K562 (cell line): ENCODE results near the gene ZNF385D. TPM values are rescaled to one million over a fixed set of nuclear protein-coding genes. Genes with fewer than 3 reads are reported as not detected.

Source experiments
- ATAC-seq: fragments of 200-7000 bp; cut with Tn5 transposase; 3 replicates; pipeline ENCODE4 v1.9.1; 2020; ENCODE audit warnings: moderate library complexity
- BruUV-seq: library from RNA; stranded (reverse); fragments of 400-500 nt; replicated peaks from 2 replicates; lab custom pipeline; 2021; lab: Mats Ljungman, UMichigan
- CTCF ChIA-PET: fragments of 300-600 bp; formaldehyde crosslinking; extraction: SDS; loops from one replicate; lab custom pipeline; 2021; ENCODE audit warnings: low intra/inter-chr PET ratio; lab: Yijun Ruan, JAX
- POLR2A ChIA-PET: fragments of 300-600, 350-650 bp; sonication (Branson Sonifier 250); formaldehyde crosslinking; extraction: SDS; loops from one replicate; lab custom pipeline; 2021; ENCODE audit warnings: antibody characterized with exemption, inconsistent platforms; lab: Yijun Ruan, JAX
- DNase-seq, 4 experiments: peaks; one replicate each; pipeline versions ENCODE4 v3.0.0 to v3.0.0-alpha.2; 2011 to 2018; ENCODE audit warnings: low spot score in 3 of 4, mixed read lengths in 3 of 4; ENCODE audit errors: extremely low read depth in 1 of 4
- FAIRE-seq: peaks from 2 replicates; lab custom pipeline; 2011; peaks lifted over from hg19 to GRCh38; lab: Jason Lieb, UNC
- H2AFZ ChIP-seq: 2 replicates; pipeline ENCODE4 v1.6.0; 2011; ENCODE audit warnings: low read depth, low read length, control low read depth, inconsistent platforms
- H3K27ac ChIP-seq: fragments of 200-600 bp; 3 replicates; pipeline ENCODE4 v1.8.0; 2011; ENCODE audit warnings: low read depth, mild to moderate bottlenecking, control low read depth, inconsistent platforms, low read length, moderate library complexity, mixed read lengths; ENCODE audit errors: extremely low read depth
- H3K27me3 ChIP-seq, 2 experiments: fragments of 300-600 bp in 1 of 2; 2 replicates in 1 of 2; 3 replicates in 1 of 2; pipeline versions ENCODE4 v1.6.0 to v1.8.0; 2011; ENCODE audit warnings: inconsistent platforms in 2 of 2, low read length in 2 of 2, mild to moderate bottlenecking in 1 of 2, mixed read lengths in 1 of 2, moderate library complexity in 1 of 2; ENCODE audit not compliant: control insufficient read depth in 2 of 2, insufficient read depth in 2 of 2
- H3K36me3 ChIP-seq: fragments of 300-600 bp; 3 replicates; pipeline ENCODE4 v1.8.0; 2011; ENCODE audit warnings: mild to moderate bottlenecking, low read length, inconsistent platforms; ENCODE audit not compliant: control insufficient read depth, insufficient read depth
- H3K4me1 ChIP-seq, 2 experiments: fragments of 200-600 bp in 1 of 2; replicated peaks in 1 of 2; 2 replicates in 1 of 2; 3 replicates in 1 of 2; pipeline versions ENCODE4 v1.5.1 to v1.8.0; 2011; ENCODE audit warnings: inconsistent platforms in 2 of 2, low read length in 2 of 2, mild to moderate bottlenecking in 1 of 2, mixed read lengths in 1 of 2, moderate library complexity in 1 of 2; ENCODE audit not compliant: control insufficient read depth in 2 of 2, insufficient read depth in 2 of 2
- H3K4me2 ChIP-seq: 2 replicates; pipeline ENCODE4 v1.6.1; 2011; ENCODE audit warnings: low read length, control low read depth, inconsistent platforms, mixed read lengths; ENCODE audit not compliant: insufficient read depth
- H3K4me3 ChIP-seq: fragments of 200-600 bp; sonication (generic), shearing (Covaris generic); 2 replicates; pipeline ENCODE4 v1.5.1; 2016; ENCODE audit warnings: control low read depth, inconsistent platforms
- H3K79me2 ChIP-seq: fragments of 200-600 bp; 3 replicates; pipeline ENCODE4 v1.8.0; 2011; ENCODE audit warnings: low read length, inconsistent platforms; ENCODE audit not compliant: control insufficient read depth, insufficient read depth
- H3K9ac ChIP-seq, 2 experiments: 2 replicates each; pipeline versions ENCODE4 v1.6.0 to v1.6.1; 2011; ENCODE audit warnings: low read depth in 2 of 2, low read length in 2 of 2, control low read depth in 1 of 2, inconsistent platforms in 1 of 2, mild to moderate bottlenecking in 1 of 2, mixed read lengths in 1 of 2; ENCODE audit not compliant: insufficient read depth in 1 of 2
- H3K9me1 ChIP-seq: one replicate; pipeline ENCODE4 v1.6.0; 2011; ENCODE audit warnings: inconsistent platforms, mild to moderate bottlenecking, low read length, moderate library complexity; ENCODE audit not compliant: control insufficient read depth, insufficient read depth
- H3K9me3 ChIP-seq: replicated peaks from 2 replicates; pipeline ENCODE4 v1.5.1; 2011; ENCODE audit warnings: low read depth, low read length, inconsistent platforms; ENCODE audit not compliant: control insufficient read depth, insufficient read depth
- H4K20me1 ChIP-seq: replicated peaks from 2 replicates; pipeline ENCODE4 v1.6.1; 2011; ENCODE audit warnings: low read length, inconsistent platforms, mixed read lengths; ENCODE audit not compliant: control insufficient read depth, insufficient read depth
- CHD2 ChIP-seq: IDR thresholded peaks from 2 replicates; pipeline ENCODE4 v1.6.1; 2011; ENCODE audit warnings: low read depth, low read length
- NCOA6 ChIP-seq: fragments of 450-650 bp; IDR thresholded peaks from 2 replicates; pipeline ENCODE4 v1.6.1; 2017; ENCODE audit warnings: mild to moderate bottlenecking
- PCBP1 ChIP-seq: fragments of 200-400 bp; formaldehyde crosslinking; IDR thresholded peaks from 2 replicates; pipeline ENCODE4 v1.6.1; 2018; ENCODE audit warnings: mild to moderate bottlenecking, low read depth, low read length; ENCODE audit not compliant: poor library complexity, severe bottlenecking
- PHB2 ChIP-seq: fragments of 450-650 bp; IDR thresholded peaks from 2 replicates; pipeline ENCODE4 v1.6.1; 2017; ENCODE audit warnings: low read depth
- SIRT6 ChIP-seq: IDR thresholded peaks from one replicate; pipeline ENCODE4 v1.6.1; 2012; ENCODE audit warnings: low read depth, mild to moderate bottlenecking, control low read depth, inconsistent platforms, low read length, moderate library complexity
- TCF7 ChIP-seq: sonication (generic); IDR thresholded peaks from 2 replicates; pipeline ENCODE4 v1.6.1; 2016; ENCODE audit warnings: antibody characterized with exemption, borderline replicate concordance
- ZKSCAN3 ChIP-seq: fragments of 250-450 bp; sonication (Bioruptor Pico); IDR thresholded peaks from 2 replicates; pipeline ENCODE4 v1.4.0; 2020
- ZNF384 ChIP-seq: IDR thresholded peaks from 2 replicates; pipeline ENCODE4 v1.6.1; 2012; ENCODE audit warnings: low read depth, low read length, improper control_type of control experiment
- ZNF778 ChIP-seq: fragments of 450-650 bp; formaldehyde crosslinking; IDR thresholded peaks from 2 replicates; pipeline ENCODE4 v1.4.0; 2020; ENCODE audit warnings: mild to moderate bottlenecking, moderate library complexity
- ZNF79 ChIP-seq: fragments of 250-450 bp; sonication (Bioruptor Pico); IDR thresholded peaks from 2 replicates; pipeline ENCODE4 v1.4.0; 2020; ENCODE audit warnings: low read depth, mild to moderate bottlenecking, moderate library complexity
- WGBS: fragments of 100-300 bp; shearing (Covaris generic); methylation state at CpG from one replicate; pipeline ENCODE4 v1.1.6; 2016; ENCODE audit warnings: low coverage, mixed read lengths; ENCODE audit not compliant: insufficient coverage; ENCODE audit errors: missing lambda C conversion rate; 5-methylcytosine and 5-hydroxymethylcytosine counted together
- in situ Hi-C: fragments of 300-500 bp; cut with MboI; formaldehyde crosslinking; loops from 4 replicates; pipeline ENCODE4 v1.15.0; 2018; ENCODE audit warnings: inconsistent platforms, mixed read lengths
- intact Hi-C: fragments of 100-400 bp; cut with micrococcal nuclease; formaldehyde crosslinking; loops from 2 replicates; pipeline ENCODE4 v1.14.2; 2022
- polyA plus RNA-seq, 8 experiments: library from polyadenylated mRNA; depleted of rRNA in 4 of 8; stranded (reverse) in 5 of 8; unstranded in 3 of 8; fragments of >200 nt; fragmentation: Nextera tagmentation in 2 of 8; fragmentation: Illumina TruSeq in 1 of 8; extraction: Ambion mirVana in 2 of 8; extraction: Trizol in 1 of 8; gene quantifications; 2 replicates each; pipeline versions ENCODE4 v1.2.1 to v1.2.3, GENCODE V29; 2011 to 2014; ENCODE audit warnings: inconsistent platforms in 1 of 8, missing spikeins in 1 of 8
- total RNA-seq, 7 experiments: library from RNA; depleted of rRNA in 6 of 7; stranded (reverse); fragments of >200 nt in 6 of 7; fragmentation: Illumina TruSeq in 2 of 7; extraction: Trizol in 2 of 7; gene quantifications; 2 replicates each; pipeline versions ENCODE4 v1.2.1 to v1.2.3, GENCODE V29; 2011 to 2021; ENCODE audit warnings: low replicate concordance in 1 of 7
- TF ChIP-seq, protein P1 (sequence below): fragments of 450-650 bp; IDR thresholded peaks from 2 replicates; pipeline ENCODE4 v1.6.1; 2016; ENCODE audit warnings: low read depth
- TF ChIP-seq, protein P2 (sequence below): fragments of 250-450 bp; sonication (Bioruptor Pico); IDR thresholded peaks from 2 replicates; pipeline ENCODE4 v1.4.0; 2020; ENCODE audit warnings: mild to moderate bottlenecking, moderate library complexity

ZNF385D gene
- total and polyA plus RNA-seq, 9 of the 15 experiments (the other 6 are each of a cell fraction or from before 2014, with no cell fraction given) = 0.14 to 1.7 (median 0.51) TPM

DNA sequence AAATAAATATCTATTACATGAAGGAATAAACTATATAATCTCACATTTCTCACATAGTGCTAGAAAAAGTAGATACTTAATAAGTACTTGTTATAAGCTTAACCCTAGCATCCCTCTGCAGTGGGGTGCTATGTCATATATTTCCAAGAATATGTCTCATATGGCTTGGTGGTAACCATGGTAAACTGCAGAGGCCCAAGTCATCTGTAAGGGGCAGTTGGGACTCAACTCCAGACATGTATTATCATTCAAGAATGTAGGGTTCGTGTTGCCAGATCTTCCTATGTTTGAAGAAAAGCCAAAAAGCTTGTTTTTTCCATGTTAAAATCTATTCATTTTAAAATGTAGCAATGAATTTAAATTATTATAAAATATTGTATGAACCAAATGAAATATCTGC lies 46.2 kb downstream of the ZNF385D start:
- Histone ChIP-seq H2AFZ (no peak overlapping the region), H3K9me3 (no peaks in the 10 kb centered on the region; the same call in 1 of the 2 replicates), H3K36me3 (no peaks in the 10 kb centered on the region), H4K20me1 (no peaks in the 10 kb centered on the region), H3K9ac (no peak overlapping the region), H3K9me1 (no peaks in the 10 kb centered on the region), H3K4me3 (no peak overlapping the region), H3K79me2 (no peaks in the 10 kb centered on the region), H3K4me1 (no peaks in the 10 kb centered on the region), H3K4me2 (no peak overlapping the region), H3K27me3 (no peaks in the 10 kb centered on the region), H3K27ac (no peak overlapping the region)
- WGBS = 0% methylated on average over 1 of the region's 1 CpG
- POLR2A ChIA-PET = no interaction called here
- ATAC-seq (no peak), DNase-seq (no peak), FAIRE-seq (no peak)
- in situ Hi-C loops = no loop called here
- no peak for TF ChIP-seq ZNF778 (CRISPR knock-in tag)
- TF ChIP-seq ZNF384 = no peak
- TF ChIP-seq SIRT6 = no peak
- no peak for TF ChIP-seq NCOA6
- no peak for TF ChIP-seq PCBP1
- TF ChIP-seq PHB2 = no peak
- TF ChIP-seq ZNF79 (CRISPR knock-in tag) = no peak
- no peak for TF ChIP-seq TCF7
- TF ChIP-seq CHD2 = no peak
- TF ChIP-seq, protein P1, sequence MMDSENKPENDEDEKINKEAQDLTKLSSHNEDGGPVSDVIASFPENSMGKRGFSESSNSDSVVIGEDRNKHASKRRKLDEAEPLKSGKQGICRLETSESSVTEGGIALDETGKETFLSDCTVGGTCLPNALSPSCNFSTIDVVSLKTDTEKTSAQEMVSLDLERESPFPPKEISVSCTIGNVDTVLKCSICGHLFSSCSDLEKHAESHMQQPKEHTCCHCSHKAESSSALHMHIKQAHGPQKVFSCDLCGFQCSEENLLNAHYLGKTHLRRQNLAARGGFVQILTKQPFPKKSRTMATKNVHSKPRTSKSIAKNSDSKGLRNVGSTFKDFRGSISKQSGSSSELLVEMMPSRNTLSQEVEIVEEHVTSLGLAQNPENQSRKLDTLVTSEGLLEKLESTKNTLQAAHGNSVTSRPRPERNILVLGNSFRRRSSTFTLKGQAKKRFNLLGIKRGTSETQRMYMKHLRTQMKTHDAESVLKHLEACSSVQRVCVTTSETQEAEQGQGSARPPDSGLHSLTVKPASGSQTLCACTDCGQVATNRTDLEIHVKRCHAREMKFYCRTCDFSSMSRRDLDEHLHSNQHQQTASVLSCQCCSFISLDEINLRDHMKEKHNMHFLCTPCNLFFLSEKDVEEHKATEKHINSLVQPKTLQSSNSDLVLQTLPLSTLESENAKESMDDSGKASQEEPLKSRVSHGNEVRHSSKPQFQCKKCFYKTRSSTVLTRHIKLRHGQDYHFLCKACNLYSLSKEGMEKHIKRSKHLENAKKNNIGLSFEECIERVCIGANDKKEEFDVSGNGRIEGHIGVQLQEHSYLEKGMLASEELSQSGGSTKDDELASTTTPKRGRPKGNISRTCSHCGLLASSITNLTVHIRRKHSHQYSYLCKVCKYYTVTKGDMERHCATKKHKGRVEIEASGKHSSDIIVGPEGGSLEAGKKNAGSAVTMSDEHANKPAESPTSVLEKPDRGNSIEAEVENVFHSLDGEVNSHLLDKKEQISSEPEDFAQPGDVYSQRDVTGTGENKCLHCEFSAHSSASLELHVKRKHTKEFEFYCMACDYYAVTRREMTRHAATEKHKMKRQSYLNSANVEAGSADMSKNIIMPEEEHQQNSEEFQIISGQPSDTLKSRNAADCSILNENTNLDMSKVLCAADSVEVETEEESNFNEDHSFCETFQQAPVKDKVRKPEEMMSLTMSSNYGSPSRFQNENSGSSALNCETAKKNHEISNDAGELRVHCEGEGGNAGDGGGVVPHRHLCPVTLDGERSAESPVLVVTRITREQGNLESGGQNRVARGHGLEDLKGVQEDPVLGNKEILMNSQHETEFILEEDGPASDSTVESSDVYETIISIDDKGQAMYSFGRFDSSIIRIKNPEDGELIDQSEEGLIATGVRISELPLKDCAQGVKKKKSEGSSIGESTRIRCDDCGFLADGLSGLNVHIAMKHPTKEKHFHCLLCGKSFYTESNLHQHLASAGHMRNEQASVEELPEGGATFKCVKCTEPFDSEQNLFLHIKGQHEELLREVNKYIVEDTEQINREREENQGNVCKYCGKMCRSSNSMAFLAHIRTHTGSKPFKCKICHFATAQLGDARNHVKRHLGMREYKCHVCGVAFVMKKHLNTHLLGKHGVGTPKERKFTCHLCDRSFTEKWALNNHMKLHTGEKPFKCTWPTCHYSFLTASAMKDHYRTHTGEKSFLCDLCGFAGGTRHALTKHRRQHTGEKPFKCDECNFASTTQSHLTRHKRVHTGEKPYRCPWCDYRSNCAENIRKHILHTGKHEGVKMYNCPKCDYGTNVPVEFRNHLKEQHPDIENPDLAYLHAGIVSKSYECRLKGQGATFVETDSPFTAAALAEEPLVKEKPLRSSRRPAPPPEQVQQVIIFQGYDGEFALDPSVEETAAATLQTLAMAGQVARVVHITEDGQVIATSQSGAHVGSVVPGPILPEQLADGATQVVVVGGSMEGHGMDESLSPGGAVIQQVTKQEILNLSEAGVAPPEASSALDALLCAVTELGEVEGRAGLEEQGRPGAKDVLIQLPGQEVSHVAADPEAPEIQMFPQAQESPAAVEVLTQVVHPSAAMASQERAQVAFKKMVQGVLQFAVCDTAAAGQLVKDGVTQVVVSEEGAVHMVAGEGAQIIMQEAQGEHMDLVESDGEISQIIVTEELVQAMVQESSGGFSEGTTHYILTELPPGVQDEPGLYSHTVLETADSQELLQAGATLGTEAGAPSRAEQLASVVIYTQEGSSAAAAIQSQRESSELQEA = no peak
- TF ChIP-seq, protein P2, sequence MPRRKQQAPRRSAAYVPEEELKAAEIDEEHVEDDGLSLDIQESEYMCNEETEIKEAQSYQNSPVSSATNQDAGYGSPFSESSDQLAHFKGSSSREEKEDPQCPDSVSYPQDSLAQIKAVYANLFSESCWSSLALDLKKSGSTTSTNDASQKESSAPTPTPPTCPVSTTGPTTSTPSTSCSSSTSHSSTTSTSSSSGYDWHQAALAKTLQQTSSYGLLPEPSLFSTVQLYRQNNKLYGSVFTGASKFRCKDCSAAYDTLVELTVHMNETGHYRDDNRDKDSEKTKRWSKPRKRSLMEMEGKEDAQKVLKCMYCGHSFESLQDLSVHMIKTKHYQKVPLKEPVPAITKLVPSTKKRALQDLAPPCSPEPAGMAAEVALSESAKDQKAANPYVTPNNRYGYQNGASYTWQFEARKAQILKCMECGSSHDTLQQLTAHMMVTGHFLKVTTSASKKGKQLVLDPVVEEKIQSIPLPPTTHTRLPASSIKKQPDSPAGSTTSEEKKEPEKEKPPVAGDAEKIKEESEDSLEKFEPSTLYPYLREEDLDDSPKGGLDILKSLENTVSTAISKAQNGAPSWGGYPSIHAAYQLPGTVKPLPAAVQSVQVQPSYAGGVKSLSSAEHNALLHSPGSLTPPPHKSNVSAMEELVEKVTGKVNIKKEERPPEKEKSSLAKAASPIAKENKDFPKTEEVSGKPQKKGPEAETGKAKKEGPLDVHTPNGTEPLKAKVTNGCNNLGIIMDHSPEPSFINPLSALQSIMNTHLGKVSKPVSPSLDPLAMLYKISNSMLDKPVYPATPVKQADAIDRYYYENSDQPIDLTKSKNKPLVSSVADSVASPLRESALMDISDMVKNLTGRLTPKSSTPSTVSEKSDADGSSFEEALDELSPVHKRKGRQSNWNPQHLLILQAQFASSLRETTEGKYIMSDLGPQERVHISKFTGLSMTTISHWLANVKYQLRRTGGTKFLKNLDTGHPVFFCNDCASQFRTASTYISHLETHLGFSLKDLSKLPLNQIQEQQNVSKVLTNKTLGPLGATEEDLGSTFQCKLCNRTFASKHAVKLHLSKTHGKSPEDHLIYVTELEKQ (CRISPR knock-in tag) = no peak
- no peak for TF ChIP-seq ZKSCAN3 (CRISPR knock-in tag)
- no TSS peak for BruUV-seq
- intact Hi-C loops = no loop called here
- CTCF ChIA-PET = no interaction called here
